Astrocyte (in vitro differentiated cells and primary cell): ENCODE data around the gene GABBR2. TPM values are rescaled to one million over a fixed set of nuclear protein-coding genes. Genes with fewer than 3 reads are reported as not detected.

Experiments
- total RNA-seq: library from RNA; stranded (reverse); gene quantifications from 2 replicates; pipeline ENCODE4 v1.2.1, GENCODE V29; 2021

GABBR2 gene
- total RNA-seq, 1 donor from 2014 or later: 2.0 TPM

Other genes with a start within 250 kb of the GABBR2 start
- 15.6 and 16.7 TPM in 2 replicates for gene ANKS6, start 87.6 kb upstream of the GABBR2 start, total RNA-seq
- gene GALNT12, start 98.7 kb upstream of the GABBR2 start, total RNA-seq: 1.7 TPM in 2 replicates
- gene COL15A1, start 235.0 kb upstream of the GABBR2 start, total RNA-seq: 5.6 and 11.7 TPM in 2 replicates